Glutamatergic neuron (in vitro differentiated cells): Measurements from ENCODE around the gene SLC46A3. TPM values are rescaled to one million over a fixed set of nuclear protein-coding genes. Genes with fewer than 3 reads are reported as not detected.
A peak's percentile ranks its signal among the peaks of the same experiment; 100 is the strongest.

ENCODE experiments used
- DNase-seq: peaks from one replicate; pipeline ENCODE4 v3.0.0; 2022
- H3K27ac Mint-ChIP-seq: one replicate; pipeline ENCODE4 v1.8.0; 2020; ENCODE audit warnings: mild to moderate bottlenecking, mixed read lengths, inconsistent platforms; ENCODE audit not compliant: unreplicated experiment
- H3K27me3 Mint-ChIP-seq: one replicate; pipeline ENCODE4 v1.8.0; 2020; ENCODE audit warnings: mild to moderate bottlenecking, moderate library complexity, mixed read lengths, inconsistent platforms; ENCODE audit not compliant: unreplicated experiment
- H3K36me3 Mint-ChIP-seq: one replicate; pipeline ENCODE4 v1.8.0; 2020; ENCODE audit warnings: mild to moderate bottlenecking, mixed read lengths, inconsistent platforms; ENCODE audit not compliant: unreplicated experiment
- H3K4me1 Mint-ChIP-seq: one replicate; pipeline ENCODE4 v1.8.0; 2020; ENCODE audit warnings: mild to moderate bottlenecking, low read depth, mixed read lengths, inconsistent platforms; ENCODE audit not compliant: unreplicated experiment
- H3K4me3 Mint-ChIP-seq: one replicate; pipeline ENCODE4 v1.8.0; 2020; ENCODE audit warnings: mild to moderate bottlenecking, mixed read lengths, inconsistent platforms; ENCODE audit not compliant: unreplicated experiment
- H3K9me3 Mint-ChIP-seq: one replicate; pipeline ENCODE4 v1.8.0; 2020; ENCODE audit warnings: mild to moderate bottlenecking, moderate library complexity, mixed read lengths, inconsistent platforms; ENCODE audit not compliant: unreplicated experiment
- CTCF ChIP-seq: fragments of 200-600 bp; sonication (generic); IDR thresholded peaks from one replicate; pipeline ENCODE4 v1.5.0; 2021; ENCODE audit not compliant: partially characterized antibody, unreplicated experiment
- total RNA-seq: library from RNA; stranded (reverse); fragmentation: NEBNext Ultra II Directional; extraction: Animal tissue kit (Norgen Biotek cat#: 25700); gene quantifications from one replicate; pipeline ENCODE4 v1.2.1, GENCODE V29; 2021; ENCODE audit not compliant: unreplicated experiment

The SLC46A3 gene
- total RNA-seq, 1 donor from 2014 or later: 2.3 TPM

DNA sequence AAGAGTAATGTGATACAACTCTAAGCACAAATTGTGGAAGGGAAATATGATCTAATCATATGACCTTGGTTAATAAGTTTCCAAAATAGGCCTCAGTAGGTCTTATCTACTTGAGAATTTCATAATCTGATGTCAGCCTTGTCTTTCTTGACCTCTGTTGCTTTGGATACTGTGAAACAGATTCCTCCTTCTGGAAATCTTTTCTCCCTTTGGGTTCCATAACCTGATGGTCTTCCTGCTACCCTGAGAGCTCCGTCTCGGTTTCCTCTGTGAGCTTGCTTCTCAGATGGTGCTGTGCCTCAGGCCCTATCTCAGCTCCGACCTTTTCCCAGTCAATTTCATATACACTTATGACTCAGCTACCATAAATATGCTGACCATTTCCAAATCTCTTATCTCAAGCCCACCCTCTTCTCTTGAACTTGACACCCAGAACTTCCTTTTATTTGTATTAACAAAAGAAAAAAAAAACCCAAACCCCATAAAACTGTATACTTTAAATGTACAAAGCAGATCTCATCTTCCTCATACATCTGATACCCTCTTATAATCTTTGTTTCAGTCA, 6.4 kb upstream of the SLC46A3 start:
- no peaks in the 10 kb centered on the region for H3K27me3 Mint-ChIP-seq
- no peaks in the 10 kb centered on the region for H3K9me3 Mint-ChIP-seq
- no peak for TF ChIP-seq CTCF
- no peak for DNase-seq
- H3K36me3 Mint-ChIP-seq: no peaks in the 10 kb centered on the region
- H3K27ac Mint-ChIP-seq: no peak overlapping the region
- H3K4me3 Mint-ChIP-seq: no peak overlapping the region
- H3K4me1 Mint-ChIP-seq: no peaks in the 10 kb centered on the region

GRCh38 chr13:28723806-28724205, 5.0 kb upstream of the SLC46A3 start:
- no peaks in the 10 kb centered on the region for H3K27me3 Mint-ChIP-seq
- no peaks in the 10 kb centered on the region for H3K36me3 Mint-ChIP-seq
- H3K27ac Mint-ChIP-seq: no peak overlapping the region
- H3K4me3 Mint-ChIP-seq: no peak overlapping the region
- no peak for TF ChIP-seq CTCF
- no peaks in the 10 kb centered on the region for H3K9me3 Mint-ChIP-seq
- H3K4me1 Mint-ChIP-seq: no peaks in the 10 kb centered on the region
- DNase-seq: no peak

- H3K27me3 Mint-ChIP-seq: no peaks in the 10 kb centered on the region
- H3K36me3 Mint-ChIP-seq: no peaks in the 10 kb centered on the region
- H3K27ac Mint-ChIP-seq: peak overlapping the region; percentile 81
- no peaks in the 10 kb centered on the region for H3K4me1 Mint-ChIP-seq
- H3K9me3 Mint-ChIP-seq: no peaks in the 10 kb centered on the region
- peak overlapping the region; percentile 93 for H3K4me3 Mint-ChIP-seq
- TF ChIP-seq CTCF: no peak
- no peak for DNase-seq
Measured at GRCh38 chr13:28719227-28720055, 671 bp upstream of the SLC46A3 start.

- no peak for TF ChIP-seq CTCF
- no peaks in the 10 kb centered on the region for H3K9me3 Mint-ChIP-seq
- H3K27ac Mint-ChIP-seq: peak overlapping the region; percentile 78
- H3K4me3 Mint-ChIP-seq: peak overlapping the region; percentile 93
- no peaks in the 10 kb centered on the region for H3K27me3 Mint-ChIP-seq
- no peak for DNase-seq
- no peaks in the 10 kb centered on the region for H3K36me3 Mint-ChIP-seq
- no peaks in the 10 kb centered on the region for H3K4me1 Mint-ChIP-seq
Measured at GRCh38 chr13:28718196-28718542, 601 bp downstream of the SLC46A3 start.

DNA sequence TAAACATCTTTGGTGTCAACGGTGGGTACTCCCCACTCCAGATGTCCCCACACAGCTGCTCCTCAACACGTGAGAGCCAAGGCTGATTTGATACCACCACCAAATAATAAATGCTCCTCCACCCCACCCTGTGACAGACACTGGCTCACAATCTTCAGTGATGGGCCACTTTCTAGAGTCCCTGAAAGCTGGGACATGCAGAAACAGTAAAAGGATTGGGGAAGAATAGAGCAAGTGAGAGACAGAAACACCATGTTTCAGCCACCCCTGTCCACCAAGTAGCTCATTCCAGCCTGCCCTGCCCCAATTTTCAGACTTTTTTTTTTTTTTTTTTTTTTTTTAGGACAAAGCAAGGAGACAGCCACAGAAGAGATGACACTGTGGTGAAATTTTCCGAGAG, 1.6 kb downstream of the SLC46A3 start:
- DNase-seq: no peak
- H3K9me3 Mint-ChIP-seq: no peaks in the 10 kb centered on the region
- no peak for TF ChIP-seq CTCF
- no peaks in the 10 kb centered on the region for H3K27me3 Mint-ChIP-seq
- H3K4me3 Mint-ChIP-seq: peak overlapping the region; percentile 17
- H3K27ac Mint-ChIP-seq: no peak overlapping the region
- H3K36me3 Mint-ChIP-seq: no peaks in the 10 kb centered on the region
- no peaks in the 10 kb centered on the region for H3K4me1 Mint-ChIP-seq
